ENCODE measurements around the gene PTPRM. TPM values are rescaled to one million over a fixed set of nuclear protein-coding genes. Genes with fewer than 3 reads are reported as not detected.

The PTPRM gene
- total and polyA plus RNA-seq, 2 experiments from 2014 or later, result 1.6 to 5.3 TPM

DNA sequence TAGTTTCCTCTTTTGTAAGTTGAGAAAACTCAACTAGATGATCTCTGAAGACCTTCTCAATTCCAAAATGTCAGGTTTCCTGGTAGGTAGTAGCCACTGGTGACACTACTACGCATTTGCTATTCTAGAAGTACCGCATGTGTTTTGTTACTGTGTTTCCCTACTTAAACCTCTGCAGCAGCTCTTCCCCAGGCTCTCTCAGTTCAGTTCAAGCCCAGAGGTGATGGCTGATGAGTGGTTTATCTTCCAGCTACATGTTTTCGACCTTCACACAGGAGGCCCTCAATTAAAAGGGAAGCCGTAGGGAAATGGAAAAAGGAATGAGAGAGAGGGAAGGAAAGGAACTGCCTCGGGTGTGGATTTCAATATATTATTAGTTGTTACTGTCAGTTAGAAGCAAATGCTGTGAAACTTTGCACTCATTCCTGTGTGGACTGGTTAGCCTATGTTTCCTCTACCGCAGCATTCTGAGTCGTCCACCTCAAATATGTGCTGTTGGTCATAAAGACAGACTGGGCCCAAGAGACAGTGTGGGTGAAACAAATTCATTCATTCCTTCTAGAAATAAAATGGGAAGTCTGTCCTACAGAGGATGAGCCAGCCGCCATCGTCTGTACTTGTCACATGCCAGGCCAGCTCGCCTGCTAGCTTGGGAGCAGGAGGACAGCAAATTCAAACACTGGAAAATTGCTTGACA lies 586.9 kb downstream of the PTPRM start:
- H2AFZ ChIP-seq, result no peak overlapping the region
- Mint-ChIP-seq H3K4me3 (no peak overlapping the region), H3K36me3 (ENCODE audit: low read depth) (no peaks in the 10 kb centered on the region), H3K27me3 (ENCODE audit: insufficient read depth, low read depth, poor library complexity) (peaks cover 3% of the 10 kb centered on the region), H3K4me1 (no peaks in the 10 kb centered on the region), H3K27ac (no peak overlapping the region), H3K9me3 (no peaks in the 10 kb centered on the region)
- TF ChIP-seq, protein P1, sequence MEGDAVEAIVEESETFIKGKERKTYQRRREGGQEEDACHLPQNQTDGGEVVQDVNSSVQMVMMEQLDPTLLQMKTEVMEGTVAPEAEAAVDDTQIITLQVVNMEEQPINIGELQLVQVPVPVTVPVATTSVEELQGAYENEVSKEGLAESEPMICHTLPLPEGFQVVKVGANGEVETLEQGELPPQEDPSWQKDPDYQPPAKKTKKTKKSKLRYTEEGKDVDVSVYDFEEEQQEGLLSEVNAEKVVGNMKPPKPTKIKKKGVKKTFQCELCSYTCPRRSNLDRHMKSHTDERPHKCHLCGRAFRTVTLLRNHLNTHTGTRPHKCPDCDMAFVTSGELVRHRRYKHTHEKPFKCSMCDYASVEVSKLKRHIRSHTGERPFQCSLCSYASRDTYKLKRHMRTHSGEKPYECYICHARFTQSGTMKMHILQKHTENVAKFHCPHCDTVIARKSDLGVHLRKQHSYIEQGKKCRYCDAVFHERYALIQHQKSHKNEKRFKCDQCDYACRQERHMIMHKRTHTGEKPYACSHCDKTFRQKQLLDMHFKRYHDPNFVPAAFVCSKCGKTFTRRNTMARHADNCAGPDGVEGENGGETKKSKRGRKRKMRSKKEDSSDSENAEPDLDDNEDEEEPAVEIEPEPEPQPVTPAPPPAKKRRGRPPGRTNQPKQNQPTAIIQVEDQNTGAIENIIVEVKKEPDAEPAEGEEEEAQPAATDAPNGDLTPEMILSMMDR (conservative IDR thresholded peaks at IDR 0.05; ENCODE audit: low read depth in 2 of 2), result no peak
- TF ChIP-seq STAT1 (IDR thresholded peaks at IDR 0.05; ENCODE audit: unreplicated experiment) (no peak), EZH2 (IDR thresholded peaks at IDR 0.05; ENCODE audit: low read depth, unreplicated experiment) (no peak), REST (IDR thresholded peaks at IDR 0.05; ENCODE audit: unreplicated experiment) (no peak), EZH2phosphoT487 (IDR thresholded peaks at IDR 0.05; ENCODE audit: unreplicated experiment) (no peak), CREB1 (CRISPR knock-in tag; IDR thresholded peaks at IDR 0.05; ENCODE audit: low read depth) (no peak), ETS1 (IDR thresholded peaks at IDR 0.05) (no peak), JUNB (IDR thresholded peaks at IDR 0.05; ENCODE audit: unreplicated experiment) (no peak), POLR2AphosphoS5 (IDR thresholded peaks at IDR 0.05; ENCODE audit: low read depth) (no peak), NANOG (IDR thresholded peaks at IDR 0.05; ENCODE audit: borderline replicate concordance) (no peak), ZNF114 (CRISPR knock-in tag; IDR thresholded peaks at IDR 0.05) (no peak), ZNF331 (CRISPR knock-in tag; IDR thresholded peaks at IDR 0.05; ENCODE audit: low read depth) (no peak)
- TF ChIP-seq, protein P2, sequence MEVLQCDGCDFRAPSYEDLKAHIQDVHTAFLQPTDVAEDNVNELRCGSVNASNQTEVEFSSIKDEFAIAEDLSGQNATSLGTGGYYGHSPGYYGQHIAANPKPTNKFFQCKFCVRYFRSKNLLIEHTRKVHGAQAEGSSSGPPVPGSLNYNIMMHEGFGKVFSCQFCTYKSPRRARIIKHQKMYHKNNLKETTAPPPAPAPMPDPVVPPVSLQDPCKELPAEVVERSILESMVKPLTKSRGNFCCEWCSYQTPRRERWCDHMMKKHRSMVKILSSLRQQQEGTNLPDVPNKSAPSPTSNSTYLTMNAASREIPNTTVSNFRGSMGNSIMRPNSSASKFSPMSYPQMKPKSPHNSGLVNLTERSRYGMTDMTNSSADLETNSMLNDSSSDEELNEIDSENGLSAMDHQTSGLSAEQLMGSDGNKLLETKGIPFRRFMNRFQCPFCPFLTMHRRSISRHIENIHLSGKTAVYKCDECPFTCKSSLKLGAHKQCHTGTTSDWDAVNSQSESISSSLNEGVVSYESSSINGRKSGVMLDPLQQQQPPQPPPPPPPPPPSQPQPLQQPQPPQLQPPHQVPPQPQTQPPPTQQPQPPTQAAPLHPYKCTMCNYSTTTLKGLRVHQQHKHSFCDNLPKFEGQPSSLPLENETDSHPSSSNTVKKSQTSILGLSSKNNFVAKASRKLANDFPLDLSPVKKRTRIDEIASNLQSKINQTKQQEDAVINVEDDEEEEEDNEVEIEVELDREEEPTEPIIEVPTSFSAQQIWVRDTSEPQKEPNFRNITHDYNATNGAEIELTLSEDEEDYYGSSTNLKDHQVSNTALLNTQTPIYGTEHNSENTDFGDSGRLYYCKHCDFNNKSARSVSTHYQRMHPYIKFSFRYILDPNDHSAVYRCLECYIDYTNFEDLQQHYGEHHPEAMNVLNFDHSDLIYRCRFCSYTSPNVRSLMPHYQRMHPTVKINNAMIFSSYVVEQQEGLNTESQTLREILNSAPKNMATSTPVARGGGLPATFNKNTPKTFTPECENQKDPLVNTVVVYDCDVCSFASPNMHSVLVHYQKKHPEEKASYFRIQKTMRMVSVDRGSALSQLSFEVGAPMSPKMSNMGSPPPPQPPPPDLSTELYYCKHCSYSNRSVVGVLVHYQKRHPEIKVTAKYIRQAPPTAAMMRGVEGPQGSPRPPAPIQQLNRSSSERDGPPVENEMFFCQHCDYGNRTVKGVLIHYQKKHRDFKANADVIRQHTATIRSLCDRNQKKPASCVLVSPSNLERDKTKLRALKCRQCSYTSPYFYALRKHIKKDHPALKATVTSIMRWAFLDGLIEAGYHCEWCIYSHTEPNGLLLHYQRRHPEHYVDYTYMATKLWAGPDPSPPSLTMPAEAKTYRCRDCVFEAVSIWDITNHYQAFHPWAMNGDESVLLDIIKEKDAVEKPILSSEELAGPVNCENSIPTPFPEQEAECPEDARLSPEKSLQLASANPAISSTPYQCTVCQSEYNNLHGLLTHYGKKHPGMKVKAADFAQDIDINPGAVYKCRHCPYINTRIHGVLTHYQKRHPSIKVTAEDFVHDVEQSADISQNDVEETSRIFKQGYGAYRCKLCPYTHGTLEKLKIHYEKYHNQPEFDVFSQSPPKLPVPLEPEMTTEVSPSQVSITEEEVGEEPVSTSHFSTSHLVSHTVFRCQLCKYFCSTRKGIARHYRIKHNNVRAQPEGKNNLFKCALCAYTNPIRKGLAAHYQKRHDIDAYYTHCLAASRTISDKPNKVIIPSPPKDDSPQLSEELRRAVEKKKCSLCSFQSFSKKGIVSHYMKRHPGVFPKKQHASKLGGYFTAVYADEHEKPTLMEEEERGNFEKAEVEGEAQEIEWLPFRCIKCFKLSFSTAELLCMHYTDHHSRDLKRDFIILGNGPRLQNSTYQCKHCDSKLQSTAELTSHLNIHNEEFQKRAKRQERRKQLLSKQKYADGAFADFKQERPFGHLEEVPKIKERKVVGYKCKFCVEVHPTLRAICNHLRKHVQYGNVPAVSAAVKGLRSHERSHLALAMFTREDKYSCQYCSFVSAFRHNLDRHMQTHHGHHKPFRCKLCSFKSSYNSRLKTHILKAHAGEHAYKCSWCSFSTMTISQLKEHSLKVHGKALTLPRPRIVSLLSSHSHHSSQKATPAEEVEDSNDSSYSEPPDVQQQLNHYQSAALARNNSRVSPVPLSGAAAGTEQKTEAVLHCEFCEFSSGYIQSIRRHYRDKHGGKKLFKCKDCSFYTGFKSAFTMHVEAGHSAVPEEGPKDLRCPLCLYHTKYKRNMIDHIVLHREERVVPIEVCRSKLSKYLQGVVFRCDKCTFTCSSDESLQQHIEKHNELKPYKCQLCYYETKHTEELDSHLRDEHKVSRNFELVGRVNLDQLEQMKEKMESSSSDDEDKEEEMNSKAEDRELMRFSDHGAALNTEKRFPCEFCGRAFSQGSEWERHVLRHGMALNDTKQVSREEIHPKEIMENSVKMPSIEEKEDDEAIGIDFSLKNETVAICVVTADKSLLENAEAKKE (CRISPR knock-in tag; IDR thresholded peaks at IDR 0.05), result no peak
- H3K9me2 ChIP-seq (ENCODE audit: insufficient read depth), result no peaks in the 10 kb centered on the region
- H3K79me2 ChIP-seq (replicated peaks; ENCODE audit: insufficient read depth), result no peaks in the 10 kb centered on the region
- DNase-seq (ENCODE audit: low spot score) (no peak), ATAC-seq (no peak)
- H3K4me2 ChIP-seq, result no peak overlapping the region
- H3F3A ChIP-seq (replicated peaks; ENCODE audit: low read depth), result no peaks in the 10 kb centered on the region
- no peaks in the 10 kb centered on the region for H4K20me1 ChIP-seq (replicated peaks; ENCODE audit: insufficient read depth)
- no peaks in the 10 kb centered on the region for H3K36me3 ChIP-seq (ENCODE audit: insufficient read depth)
- no peaks in the 10 kb centered on the region for H3K27me3 ChIP-seq (ENCODE audit: insufficient read depth)
- no peaks in the 10 kb centered on the region for H3K4me1 ChIP-seq (ENCODE audit: insufficient read depth)
- H3K4me3 ChIP-seq, result no peak overlapping the region
- no peak overlapping the region for H3K27ac ChIP-seq (ENCODE audit: low read depth)
